WTC11 (cell line): ENCODE measurements around the gene PDZD8.

ENCODE experiments used
- CBFB ChIP-seq: sonication (generic); formaldehyde crosslinking; IDR thresholded peaks from 2 replicates; pipeline ENCODE4 v1.8.1; 2022; ENCODE audit warnings: mild to moderate bottlenecking, low read depth, missing genetic modification reagents
- CREB1 ChIP-seq: sonication (generic); formaldehyde crosslinking; IDR thresholded peaks from 2 replicates; pipeline ENCODE4 v1.8.0; 2023; ENCODE audit warnings: mild to moderate bottlenecking, missing genetic modification reagents
- CREM ChIP-seq: sonication (generic); formaldehyde crosslinking; IDR thresholded peaks from 2 replicates; pipeline ENCODE4 v1.8.1; 2022; ENCODE audit warnings: mild to moderate bottlenecking, missing genetic modification reagents, moderate library complexity
- NR2C2 ChIP-seq: sonication (generic); formaldehyde crosslinking; IDR thresholded peaks from 2 replicates; pipeline ENCODE4 v1.8.0; 2022; ENCODE audit warnings: mild to moderate bottlenecking, missing genetic modification reagents
- SMAD3 ChIP-seq: sonication (generic); formaldehyde crosslinking; IDR thresholded peaks from 2 replicates; pipeline ENCODE4 v1.8.0; 2022; ENCODE audit warnings: missing genetic modification reagents, mild to moderate bottlenecking, borderline replicate concordance
- TEAD4 ChIP-seq: sonication (generic); formaldehyde crosslinking; IDR thresholded peaks from 2 replicates; pipeline ENCODE4 v1.8.0; 2022; ENCODE audit warnings: mild to moderate bottlenecking, missing genetic modification reagents
- TF ChIP-seq, protein P1 (sequence below): fragments of 200-600 bp; IDR thresholded peaks from 2 replicates; pipeline ENCODE4 v1.8.0; 2022; ENCODE audit warnings: antibody characterized with exemption
- TF ChIP-seq, protein P2 (sequence below): sonication (generic); formaldehyde crosslinking; IDR thresholded peaks from 2 replicates; pipeline ENCODE4 v1.8.1; 2022; ENCODE audit warnings: low read depth, missing genetic modification reagents, borderline replicate concordance
- TF ChIP-seq, protein P3 (sequence below): sonication (generic); formaldehyde crosslinking; IDR thresholded peaks from 2 replicates; pipeline ENCODE4 v1.8.0; 2022; ENCODE audit warnings: mild to moderate bottlenecking, missing genetic modification reagents
- TF ChIP-seq, protein P4 (sequence below): sonication (generic); formaldehyde crosslinking; IDR thresholded peaks from 2 replicates; pipeline ENCODE4 v1.8.1; 2022; ENCODE audit warnings: mild to moderate bottlenecking, missing genetic modification reagents, moderate library complexity, borderline replicate concordance

DNA sequence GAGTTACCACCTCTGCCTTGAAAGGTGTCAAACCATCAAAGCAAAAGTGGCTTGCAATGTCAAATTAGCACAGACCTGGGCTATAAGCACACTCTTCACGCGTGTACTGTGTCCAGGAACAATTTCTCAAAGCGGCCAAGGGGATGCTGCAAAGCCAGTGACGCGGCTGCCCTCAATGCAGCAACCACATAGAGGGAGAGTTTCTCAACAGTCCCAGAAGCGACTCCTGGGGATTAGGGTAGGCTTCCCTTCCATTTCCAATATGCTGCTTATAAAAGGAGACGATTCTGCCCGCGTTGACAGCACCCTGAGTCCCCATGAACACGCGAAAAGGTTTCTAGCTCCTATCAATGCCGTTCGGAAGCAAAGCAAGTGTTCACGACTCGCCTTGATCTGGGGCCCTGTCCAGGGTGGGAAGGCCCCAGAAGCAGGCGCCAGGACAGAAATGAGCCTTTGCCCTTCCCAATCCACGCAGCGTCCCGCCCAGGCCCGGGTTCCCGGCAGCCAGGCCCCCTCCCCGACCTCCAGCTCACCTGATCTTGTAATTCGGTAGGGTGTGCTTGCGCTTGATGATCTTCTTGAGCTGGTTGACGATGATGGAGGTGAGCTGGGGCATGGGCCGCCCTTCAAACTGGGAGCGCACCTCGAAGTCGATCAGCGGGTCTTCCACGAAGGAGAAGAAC, 1.3 kb downstream of the PDZD8 start:
- TF ChIP-seq, protein P1, sequence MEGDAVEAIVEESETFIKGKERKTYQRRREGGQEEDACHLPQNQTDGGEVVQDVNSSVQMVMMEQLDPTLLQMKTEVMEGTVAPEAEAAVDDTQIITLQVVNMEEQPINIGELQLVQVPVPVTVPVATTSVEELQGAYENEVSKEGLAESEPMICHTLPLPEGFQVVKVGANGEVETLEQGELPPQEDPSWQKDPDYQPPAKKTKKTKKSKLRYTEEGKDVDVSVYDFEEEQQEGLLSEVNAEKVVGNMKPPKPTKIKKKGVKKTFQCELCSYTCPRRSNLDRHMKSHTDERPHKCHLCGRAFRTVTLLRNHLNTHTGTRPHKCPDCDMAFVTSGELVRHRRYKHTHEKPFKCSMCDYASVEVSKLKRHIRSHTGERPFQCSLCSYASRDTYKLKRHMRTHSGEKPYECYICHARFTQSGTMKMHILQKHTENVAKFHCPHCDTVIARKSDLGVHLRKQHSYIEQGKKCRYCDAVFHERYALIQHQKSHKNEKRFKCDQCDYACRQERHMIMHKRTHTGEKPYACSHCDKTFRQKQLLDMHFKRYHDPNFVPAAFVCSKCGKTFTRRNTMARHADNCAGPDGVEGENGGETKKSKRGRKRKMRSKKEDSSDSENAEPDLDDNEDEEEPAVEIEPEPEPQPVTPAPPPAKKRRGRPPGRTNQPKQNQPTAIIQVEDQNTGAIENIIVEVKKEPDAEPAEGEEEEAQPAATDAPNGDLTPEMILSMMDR: no peak
- TF ChIP-seq CBFB (CRISPR knock-in tag) (no peak), NR2C2 (no peak), CREB1 (CRISPR knock-in tag) (no peak), TEAD4 (CRISPR knock-in tag) (no peak), CREM (CRISPR knock-in tag) (no peak), SMAD3 (no peak)
- TF ChIP-seq, protein P2, sequence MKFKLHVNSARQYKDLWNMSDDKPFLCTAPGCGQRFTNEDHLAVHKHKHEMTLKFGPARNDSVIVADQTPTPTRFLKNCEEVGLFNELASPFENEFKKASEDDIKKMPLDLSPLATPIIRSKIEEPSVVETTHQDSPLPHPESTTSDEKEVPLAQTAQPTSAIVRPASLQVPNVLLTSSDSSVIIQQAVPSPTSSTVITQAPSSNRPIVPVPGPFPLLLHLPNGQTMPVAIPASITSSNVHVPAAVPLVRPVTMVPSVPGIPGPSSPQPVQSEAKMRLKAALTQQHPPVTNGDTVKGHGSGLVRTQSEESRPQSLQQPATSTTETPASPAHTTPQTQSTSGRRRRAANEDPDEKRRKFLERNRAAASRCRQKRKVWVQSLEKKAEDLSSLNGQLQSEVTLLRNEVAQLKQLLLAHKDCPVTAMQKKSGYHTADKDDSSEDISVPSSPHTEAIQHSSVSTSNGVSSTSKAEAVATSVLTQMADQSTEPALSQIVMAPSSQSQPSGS (CRISPR knock-in tag): no peak
- TF ChIP-seq, protein P3, sequence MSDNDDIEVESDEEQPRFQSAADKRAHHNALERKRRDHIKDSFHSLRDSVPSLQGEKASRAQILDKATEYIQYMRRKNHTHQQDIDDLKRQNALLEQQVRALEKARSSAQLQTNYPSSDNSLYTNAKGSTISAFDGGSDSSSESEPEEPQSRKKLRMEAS (CRISPR knock-in tag): no peak
- TF ChIP-seq, protein P4, sequence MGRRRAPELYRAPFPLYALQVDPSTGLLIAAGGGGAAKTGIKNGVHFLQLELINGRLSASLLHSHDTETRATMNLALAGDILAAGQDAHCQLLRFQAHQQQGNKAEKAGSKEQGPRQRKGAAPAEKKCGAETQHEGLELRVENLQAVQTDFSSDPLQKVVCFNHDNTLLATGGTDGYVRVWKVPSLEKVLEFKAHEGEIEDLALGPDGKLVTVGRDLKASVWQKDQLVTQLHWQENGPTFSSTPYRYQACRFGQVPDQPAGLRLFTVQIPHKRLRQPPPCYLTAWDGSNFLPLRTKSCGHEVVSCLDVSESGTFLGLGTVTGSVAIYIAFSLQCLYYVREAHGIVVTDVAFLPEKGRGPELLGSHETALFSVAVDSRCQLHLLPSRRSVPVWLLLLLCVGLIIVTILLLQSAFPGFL: no peak
